H1 (cell line): ENCODE data around the gene VWA7.

Experiments used
- CBX5 ChIP-seq: fragments of 300-800, 300-1000 bp; sonication (generic); IDR thresholded peaks from 2 replicates; pipeline ENCODE4 v1.7.1; 2016; ENCODE audit warnings: antibody characterized with exemption, low read length, low read depth
- CEBPB ChIP-seq: IDR thresholded peaks from 2 replicates; pipeline ENCODE4 v1.6.1; 2012; ENCODE audit warnings: low read depth, low read length
- CHD1 ChIP-seq: IDR thresholded peaks from 2 replicates; pipeline ENCODE4 v1.6.1; 2012; ENCODE audit warnings: low read depth, low read length, improper control_type of control experiment
- CHD2 ChIP-seq: IDR thresholded peaks from 2 replicates; pipeline ENCODE4 v1.6.1; 2012; ENCODE audit warnings: low read length, improper control_type of control experiment
- EP300 ChIP-seq, 2 experiments: IDR thresholded peaks; 1 replicate in 1 of 2; 2 replicates in 1 of 2; pipeline ENCODE4 v1.6.1; 2011 to 2012; ENCODE audit warnings: low read depth in 2 of 2, low read length in 2 of 2, mild to moderate bottlenecking in 2 of 2, borderline replicate concordance in 1 of 2, inconsistent platforms in 1 of 2, moderate library complexity in 1 of 2
- EZH2 ChIP-seq: fragments of 200-600 bp; sonication (generic); IDR thresholded peaks from 2 replicates; pipeline ENCODE4 v1.7.1; 2012; ENCODE audit warnings: low read depth, mild to moderate bottlenecking, moderate library complexity, low read length, inconsistent platforms; ENCODE audit not compliant: severe bottlenecking
- KDM1A ChIP-seq: fragments of 200-600, 300-600 bp; sonication (generic); IDR thresholded peaks from 2 replicates; pipeline ENCODE4 v1.7.1; 2016; ENCODE audit warnings: mild to moderate bottlenecking, low read length, borderline replicate concordance
- NANOG ChIP-seq: IDR thresholded peaks from 2 replicates; pipeline ENCODE4 v1.6.1; 2011; ENCODE audit warnings: low read length, low read depth, mild to moderate bottlenecking, inconsistent platforms; ENCODE audit not compliant: insufficient read depth, poor library complexity, severe bottlenecking
- PHF8 ChIP-seq: fragments of 200-600 bp; sonication (generic); conservative IDR thresholded peaks from 2 replicates; pipeline ENCODE4 v1.7.1; 2012; ENCODE audit warnings: low read depth, mild to moderate bottlenecking, inconsistent platforms, low read length, moderate library complexity
- POLR2A ChIP-seq, 2 experiments: IDR thresholded peaks; 1 replicate in 1 of 2; 2 replicates in 1 of 2; pipeline ENCODE4 v1.6.1; 2011; ENCODE audit warnings: low read depth in 2 of 2, low read length in 2 of 2, mild to moderate bottlenecking in 2 of 2; ENCODE audit errors: control extremely low read depth in 1 of 2
- SRF ChIP-seq: IDR thresholded peaks from 2 replicates; pipeline ENCODE4 v1.6.1; 2011; ENCODE audit warnings: mild to moderate bottlenecking, low read depth, low read length, moderate library complexity
- TF ChIP-seq, protein P1 (sequence below), 3 experiments: IDR thresholded peaks; 1 replicate in 2 of 3; 2 replicates in 1 of 3; pipeline versions ENCODE4 v1.5.1 to v1.6.1; 2011; ENCODE audit warnings: low read length in 3 of 3, mild to moderate bottlenecking in 3 of 3, inconsistent platforms in 2 of 3, low read depth in 1 of 3, moderate library complexity in 1 of 3; ENCODE audit not compliant: insufficient read depth in 1 of 3; ENCODE audit errors: control extremely low read depth in 1 of 3
- TF ChIP-seq, protein P2 (sequence below): IDR thresholded peaks from 2 replicates; pipeline ENCODE4 v1.6.1; 2012; ENCODE audit warnings: low read length, inconsistent platforms
- TF ChIP-seq, protein P3 (sequence below): IDR thresholded peaks from 2 replicates; pipeline ENCODE4 v1.6.1; 2011; ENCODE audit warnings: low read depth, mild to moderate bottlenecking, low read length; ENCODE audit not compliant: insufficient read depth

DNA sequence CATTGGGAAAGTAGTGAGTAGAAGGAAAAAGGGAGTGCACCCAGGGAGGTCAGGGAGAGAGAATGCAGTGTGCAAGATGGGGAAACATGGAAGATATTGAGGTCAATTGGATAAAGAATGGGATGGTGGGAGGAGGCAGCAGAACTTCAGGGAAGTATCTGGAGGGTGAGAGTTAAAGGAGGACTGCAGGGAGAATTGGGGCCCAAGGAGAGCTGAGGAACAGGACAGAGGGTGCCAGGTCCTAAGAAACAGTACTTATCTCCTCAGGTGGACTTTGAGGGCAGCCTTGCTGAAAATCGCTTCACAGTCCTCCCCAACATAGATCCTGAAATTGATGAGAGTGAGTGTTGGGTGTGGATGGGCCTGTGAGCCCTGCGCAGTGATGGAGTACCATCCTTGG lies 18.8 kb downstream of the VWA7 start:
- TF ChIP-seq PHF8: no peak
- TF ChIP-seq, protein P1, sequence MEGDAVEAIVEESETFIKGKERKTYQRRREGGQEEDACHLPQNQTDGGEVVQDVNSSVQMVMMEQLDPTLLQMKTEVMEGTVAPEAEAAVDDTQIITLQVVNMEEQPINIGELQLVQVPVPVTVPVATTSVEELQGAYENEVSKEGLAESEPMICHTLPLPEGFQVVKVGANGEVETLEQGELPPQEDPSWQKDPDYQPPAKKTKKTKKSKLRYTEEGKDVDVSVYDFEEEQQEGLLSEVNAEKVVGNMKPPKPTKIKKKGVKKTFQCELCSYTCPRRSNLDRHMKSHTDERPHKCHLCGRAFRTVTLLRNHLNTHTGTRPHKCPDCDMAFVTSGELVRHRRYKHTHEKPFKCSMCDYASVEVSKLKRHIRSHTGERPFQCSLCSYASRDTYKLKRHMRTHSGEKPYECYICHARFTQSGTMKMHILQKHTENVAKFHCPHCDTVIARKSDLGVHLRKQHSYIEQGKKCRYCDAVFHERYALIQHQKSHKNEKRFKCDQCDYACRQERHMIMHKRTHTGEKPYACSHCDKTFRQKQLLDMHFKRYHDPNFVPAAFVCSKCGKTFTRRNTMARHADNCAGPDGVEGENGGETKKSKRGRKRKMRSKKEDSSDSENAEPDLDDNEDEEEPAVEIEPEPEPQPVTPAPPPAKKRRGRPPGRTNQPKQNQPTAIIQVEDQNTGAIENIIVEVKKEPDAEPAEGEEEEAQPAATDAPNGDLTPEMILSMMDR (IDR thresholded peaks at IDR 0.05; ENCODE audit: control extremely low read depth in 1 of 3, insufficient read depth in 1 of 3, low read depth in 1 of 3, low read length in 3 of 3): no peak
- no peak for TF ChIP-seq POLR2A (IDR thresholded peaks at IDR 0.05; ENCODE audit: control extremely low read depth in 1 of 2, low read depth in 2 of 2, low read length in 2 of 2)
- TF ChIP-seq EP300 (IDR thresholded peaks at IDR 0.05; ENCODE audit: borderline replicate concordance in 1 of 2, low read depth in 2 of 2, low read length in 2 of 2): no peak
- TF ChIP-seq CEBPB: no peak
- TF ChIP-seq CBX5: no peak
- TF ChIP-seq SRF: no peak
- no peak for TF ChIP-seq NANOG
- no peak for TF ChIP-seq CHD1
- no peak for TF ChIP-seq EZH2
- TF ChIP-seq, protein P2, sequence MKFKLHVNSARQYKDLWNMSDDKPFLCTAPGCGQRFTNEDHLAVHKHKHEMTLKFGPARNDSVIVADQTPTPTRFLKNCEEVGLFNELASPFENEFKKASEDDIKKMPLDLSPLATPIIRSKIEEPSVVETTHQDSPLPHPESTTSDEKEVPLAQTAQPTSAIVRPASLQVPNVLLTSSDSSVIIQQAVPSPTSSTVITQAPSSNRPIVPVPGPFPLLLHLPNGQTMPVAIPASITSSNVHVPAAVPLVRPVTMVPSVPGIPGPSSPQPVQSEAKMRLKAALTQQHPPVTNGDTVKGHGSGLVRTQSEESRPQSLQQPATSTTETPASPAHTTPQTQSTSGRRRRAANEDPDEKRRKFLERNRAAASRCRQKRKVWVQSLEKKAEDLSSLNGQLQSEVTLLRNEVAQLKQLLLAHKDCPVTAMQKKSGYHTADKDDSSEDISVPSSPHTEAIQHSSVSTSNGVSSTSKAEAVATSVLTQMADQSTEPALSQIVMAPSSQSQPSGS: no peak
- no peak for TF ChIP-seq KDM1A
- TF ChIP-seq, protein P3, sequence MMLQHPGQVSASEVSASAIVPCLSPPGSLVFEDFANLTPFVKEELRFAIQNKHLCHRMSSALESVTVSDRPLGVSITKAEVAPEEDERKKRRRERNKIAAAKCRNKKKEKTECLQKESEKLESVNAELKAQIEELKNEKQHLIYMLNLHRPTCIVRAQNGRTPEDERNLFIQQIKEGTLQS: no peak
- TF ChIP-seq CHD2: no peak
